Body of pancreas (tissue), 4 donors: ENCODE data around the gene NLRP4.

Experiments
- CTCF ChIP-seq, 7 experiments: fragments of 450-650 bp in 4 of 7; fragments of 200-600 bp in 3 of 7; sonication (generic) in 3 of 7; IDR thresholded peaks; one replicate each; pipeline ENCODE4 v1.5.1; 2016 to 2019; ENCODE audit warnings: antibody characterized with exemption in 7 of 7
- POLR2A ChIP-seq, 3 donors: fragments of 450-650 bp; IDR thresholded peaks; one replicate each; pipeline ENCODE4 v1.6.1; 2016; ENCODE audit warnings: antibody characterized with exemption in 3 of 3, mild to moderate bottlenecking in 2 of 3

- no peak for TF ChIP-seq CTCF (IDR thresholded peaks at IDR 0.05)
- no peak for TF ChIP-seq POLR2A (IDR thresholded peaks at IDR 0.05)
These were observed 34.4 kb downstream of the NLRP4 start for GRCh38 chr19:55870736-55871135.
